Activated gamma-delta T cell treated with Interleukin-2 at 50 U/mL for 16 hours (primary cell): ENCODE measurements around the gene CELF4.
"Not testable (repeated sequence)": the region's sequence is repeated elsewhere in the genome, so short reads cannot be mapped to it uniquely, and the experiment has no call there.

ENCODE experiments used
- DNase-seq: peaks from one replicate; pipeline ENCODE4 v3.0.0-alpha.2; 2020

The CELF4 gene

DNA sequence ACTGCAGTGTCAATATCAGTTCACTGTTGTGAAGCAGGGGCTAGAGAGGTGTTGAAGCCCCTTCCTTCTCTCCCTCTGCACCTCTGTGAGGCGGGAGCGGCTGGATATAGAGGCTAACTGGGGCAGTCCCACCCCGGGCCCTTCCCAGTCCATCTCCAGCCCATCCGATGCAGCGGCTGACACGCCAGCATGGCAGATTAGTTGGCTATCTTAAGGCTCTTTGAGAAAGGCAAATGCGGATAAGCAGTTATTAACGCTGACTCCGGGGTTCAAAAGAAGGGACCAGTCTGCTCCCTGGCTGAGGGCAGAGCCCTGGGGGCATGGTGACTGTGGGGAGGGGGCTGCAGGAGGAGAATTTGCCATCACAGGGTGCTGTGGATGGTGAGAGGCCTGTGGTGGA lies 76.6 kb downstream of the CELF4 start:
- DNase-seq: no peak

DNA sequence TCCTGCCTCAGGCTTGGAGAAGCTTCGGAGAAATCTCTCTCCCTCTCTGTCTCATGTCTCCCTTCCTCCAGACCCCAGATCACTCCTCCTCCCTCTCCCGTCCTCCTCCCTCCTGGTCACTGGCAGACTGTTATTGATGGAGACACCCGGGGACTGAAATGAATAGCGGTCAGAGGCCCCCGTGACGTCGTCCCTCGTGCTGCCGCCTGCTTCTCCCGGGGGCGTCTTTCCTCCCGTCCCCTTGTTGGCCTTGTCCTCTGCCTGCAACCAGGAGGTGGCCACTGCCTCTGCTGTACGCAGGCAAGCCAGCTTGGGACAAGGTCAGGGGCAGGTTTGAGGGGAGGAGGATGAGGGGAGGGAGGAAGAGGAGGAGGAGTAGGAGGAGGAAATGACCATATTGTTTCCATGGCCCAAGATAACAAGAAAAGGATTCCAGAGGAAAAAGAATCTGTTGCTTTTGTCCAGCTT lies 78.2 kb downstream of the CELF4 start:
- no peak for DNase-seq

DNA sequence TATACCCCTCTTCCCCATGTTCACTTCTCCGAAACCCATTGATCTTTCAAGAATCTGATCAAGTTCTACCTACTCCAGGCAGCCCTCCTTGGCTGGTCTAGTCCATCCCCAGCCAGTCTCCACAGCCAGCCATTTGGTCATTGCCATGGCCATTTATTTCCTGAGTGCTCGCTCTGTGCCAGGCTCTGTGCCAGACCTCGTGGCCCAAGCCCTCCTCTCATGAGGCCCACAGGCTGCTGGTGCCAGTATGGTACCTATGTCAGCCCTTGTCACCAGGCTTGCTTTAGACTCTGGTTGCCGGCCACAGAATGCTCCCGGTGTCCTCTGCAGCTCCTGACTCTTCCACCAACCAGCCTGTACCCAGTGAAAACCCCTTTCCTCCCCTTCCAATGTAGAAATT lies 78.8 kb downstream of the CELF4 start:
- no peak for DNase-seq

DNA sequence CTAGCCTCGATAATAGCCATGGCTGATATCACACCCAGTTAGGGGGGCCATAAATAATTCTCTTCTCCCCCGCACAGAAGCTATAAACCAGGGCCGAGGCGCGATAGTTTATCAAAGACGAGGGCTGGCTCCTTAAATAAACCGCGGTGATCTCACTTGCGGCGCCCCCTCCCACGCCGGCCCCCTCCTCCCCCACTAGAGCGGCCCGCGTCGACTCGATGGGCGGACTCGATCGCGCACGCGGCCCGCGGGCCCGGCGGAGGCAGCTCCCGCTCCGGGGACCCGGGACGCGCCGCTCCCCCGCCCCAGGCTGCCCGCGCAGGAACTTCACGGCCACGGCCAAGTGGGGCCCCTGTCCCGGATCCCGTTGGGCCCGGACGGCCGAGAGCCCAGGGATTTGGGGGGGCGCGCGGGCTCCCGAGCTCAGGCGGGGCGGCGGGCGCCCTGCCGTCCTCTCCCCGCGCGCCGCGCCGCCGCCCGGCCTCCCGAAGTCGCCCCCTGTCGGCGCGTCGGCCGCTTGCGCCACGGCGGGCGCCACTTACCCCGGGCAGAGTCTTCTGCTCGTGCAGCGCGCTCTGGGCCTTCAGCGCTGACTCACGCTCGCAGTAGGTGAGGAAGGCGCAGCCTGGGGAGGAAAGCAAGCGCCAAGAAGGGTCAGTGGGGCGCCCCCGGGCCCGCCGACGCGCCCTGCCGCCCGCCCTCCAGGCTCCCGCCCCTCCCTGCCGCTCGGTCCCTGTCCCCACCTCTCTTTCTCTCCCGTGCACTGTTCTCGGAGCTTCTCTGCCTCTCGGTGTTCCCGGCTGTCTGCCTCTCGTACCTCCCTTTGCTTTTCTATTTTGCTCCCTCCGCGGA lies 80.4 kb downstream of the CELF4 start:
- no peak for DNase-seq

DNA sequence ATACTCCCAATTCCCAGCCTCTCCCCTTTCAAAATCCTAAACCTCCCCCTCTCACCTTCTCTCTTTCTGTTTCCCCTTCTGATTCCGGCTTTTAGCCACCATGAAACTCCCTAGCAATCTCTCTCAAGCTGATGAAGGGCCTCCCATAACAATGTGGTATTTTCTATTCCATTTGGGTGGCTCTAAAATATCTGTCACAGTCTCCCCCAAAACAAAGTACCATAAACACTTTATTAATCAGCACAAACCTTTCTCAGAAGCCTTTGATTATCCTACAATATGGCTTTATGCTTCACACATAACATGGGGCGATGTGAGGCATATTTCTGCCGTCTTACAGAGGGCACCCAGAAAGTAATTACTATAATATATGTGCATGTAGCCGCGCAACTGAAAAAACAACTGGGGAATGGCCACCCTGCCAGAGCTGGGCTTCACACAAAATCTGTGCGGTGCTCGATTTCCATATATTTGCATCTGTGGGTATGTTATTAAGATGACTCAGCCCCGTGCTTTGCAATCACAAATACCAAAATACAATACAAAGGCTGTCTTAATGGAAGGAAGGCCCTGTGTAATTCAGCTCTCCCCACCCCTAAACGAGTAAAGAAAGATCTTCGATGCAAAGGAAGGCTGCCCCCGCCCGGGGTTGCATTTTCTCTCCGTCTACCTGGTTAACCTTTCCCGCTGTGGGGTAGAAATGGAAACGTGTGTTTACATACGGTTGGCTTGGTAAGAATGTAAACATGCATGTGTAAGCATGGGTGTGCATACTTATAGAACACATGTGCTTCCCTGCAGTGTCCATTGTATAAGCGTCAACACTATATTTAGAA lies 81.4 kb downstream of the CELF4 start:
- DNase-seq: no peak

DNA sequence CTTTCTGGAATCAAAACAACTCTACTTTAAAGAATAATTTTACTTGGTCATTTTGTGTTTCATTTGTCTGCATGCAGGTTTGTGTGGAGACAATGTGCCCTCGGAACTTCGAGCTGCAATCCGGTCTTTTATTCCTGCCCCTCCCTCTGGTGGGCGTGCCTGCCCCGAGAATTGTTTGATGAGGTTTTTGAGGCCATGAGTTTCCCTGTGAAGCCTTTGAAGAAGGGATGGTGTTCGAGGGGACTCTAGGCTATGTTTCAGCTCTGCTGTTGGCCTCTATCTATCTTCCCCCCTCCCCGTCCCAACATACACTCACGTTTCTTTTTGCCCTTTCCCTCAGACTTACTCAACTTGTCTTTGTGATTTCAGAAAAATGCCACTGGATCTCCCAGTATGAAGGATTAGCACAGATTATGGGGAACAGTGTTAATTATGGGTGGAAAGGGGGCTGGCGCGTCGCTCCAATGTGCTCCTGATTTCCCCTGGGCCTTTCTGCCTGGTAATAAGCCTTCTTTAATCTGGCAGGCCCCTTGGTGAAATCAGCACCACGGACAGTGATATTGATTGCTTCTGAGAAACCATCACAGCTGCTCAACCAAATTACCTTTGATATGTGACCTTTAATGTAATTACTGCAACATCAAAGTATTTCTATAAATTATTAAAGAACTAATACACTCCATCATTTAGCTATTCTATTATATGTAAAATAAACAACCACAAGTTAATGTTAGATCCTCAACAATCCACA lies 82.2 kb downstream of the CELF4 start:
- DNase-seq: no peak

DNA sequence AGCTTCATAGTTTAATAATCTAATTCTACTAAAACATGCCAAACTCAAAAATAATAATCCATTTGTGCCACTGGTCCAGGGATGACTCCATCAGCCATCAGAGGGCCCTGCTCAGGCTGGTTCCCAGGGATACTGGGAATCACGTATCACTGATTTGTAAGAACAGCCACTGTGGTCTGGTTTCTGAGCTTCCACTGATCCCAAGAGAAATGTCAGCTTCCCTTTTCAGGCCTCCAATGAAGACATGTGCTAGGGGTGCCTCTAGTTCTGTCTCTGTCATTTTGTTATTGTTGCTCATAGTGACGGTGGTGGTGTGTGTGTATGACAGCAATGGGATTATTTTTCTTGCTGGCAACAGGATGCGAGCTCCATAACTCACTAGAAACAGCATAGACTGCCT lies 83.2 kb downstream of the CELF4 start:
- DNase-seq: no peak

DNA sequence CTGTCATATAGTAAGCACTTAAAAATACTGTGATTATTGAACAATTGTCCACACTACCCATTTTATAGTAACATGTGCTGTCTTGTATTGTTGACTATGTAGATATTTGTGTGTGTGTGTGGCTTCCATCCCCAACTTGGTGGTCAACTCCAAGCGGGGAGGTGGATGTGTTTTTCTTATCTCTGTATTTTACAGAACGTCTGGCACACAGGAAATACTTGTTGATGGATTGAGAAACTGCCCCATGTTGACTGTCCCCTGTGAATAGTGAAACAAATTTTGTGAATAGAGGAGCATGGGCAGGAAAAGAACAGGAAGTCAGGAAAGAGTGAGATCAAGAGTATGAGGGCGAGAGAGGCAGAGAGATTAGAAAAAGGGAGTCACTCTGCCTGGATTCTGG lies 83.6 kb downstream of the CELF4 start:
- no peak for DNase-seq

DNA sequence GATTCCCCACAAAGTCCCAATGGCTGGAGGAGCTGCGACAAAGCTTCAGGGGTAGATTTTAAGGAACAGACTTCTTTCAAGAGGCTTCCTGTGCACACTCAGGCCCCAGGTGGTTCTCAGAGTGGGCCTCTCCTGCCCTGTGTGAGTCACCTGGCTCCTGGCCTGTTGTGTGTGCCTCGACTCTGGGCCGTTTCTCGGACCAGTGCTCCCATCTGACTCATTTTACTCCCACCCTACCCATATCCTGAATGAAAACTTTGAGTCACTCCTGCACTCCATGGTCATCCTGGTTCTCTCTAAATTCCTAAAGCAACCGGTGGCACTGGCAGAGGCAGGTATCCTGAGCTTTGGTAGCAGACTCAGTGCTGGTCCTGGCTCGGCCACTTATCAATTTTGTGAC lies 84.1 kb downstream of the CELF4 start:
- DNase-seq: no peak

DNA sequence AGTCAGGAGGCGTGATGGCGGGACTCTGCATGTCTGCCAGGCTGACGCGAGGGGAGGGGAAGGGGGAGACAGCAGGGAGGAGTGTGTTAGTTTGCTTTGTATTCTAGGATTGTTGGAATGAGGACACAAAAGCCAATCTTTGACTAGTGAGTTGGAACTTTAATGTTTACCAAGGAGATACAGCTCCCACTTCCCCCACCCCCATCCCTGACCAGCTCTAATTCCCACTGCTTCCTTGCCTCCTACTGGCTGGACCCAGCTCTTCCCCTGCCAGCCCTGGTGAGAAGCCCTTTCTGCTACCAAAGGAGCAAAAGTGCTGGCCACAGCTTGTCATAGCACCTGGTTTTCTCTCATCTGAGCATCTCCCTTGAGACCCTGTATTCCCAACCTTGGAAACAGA lies 84.5 kb downstream of the CELF4 start:
- no peak for DNase-seq

DNA sequence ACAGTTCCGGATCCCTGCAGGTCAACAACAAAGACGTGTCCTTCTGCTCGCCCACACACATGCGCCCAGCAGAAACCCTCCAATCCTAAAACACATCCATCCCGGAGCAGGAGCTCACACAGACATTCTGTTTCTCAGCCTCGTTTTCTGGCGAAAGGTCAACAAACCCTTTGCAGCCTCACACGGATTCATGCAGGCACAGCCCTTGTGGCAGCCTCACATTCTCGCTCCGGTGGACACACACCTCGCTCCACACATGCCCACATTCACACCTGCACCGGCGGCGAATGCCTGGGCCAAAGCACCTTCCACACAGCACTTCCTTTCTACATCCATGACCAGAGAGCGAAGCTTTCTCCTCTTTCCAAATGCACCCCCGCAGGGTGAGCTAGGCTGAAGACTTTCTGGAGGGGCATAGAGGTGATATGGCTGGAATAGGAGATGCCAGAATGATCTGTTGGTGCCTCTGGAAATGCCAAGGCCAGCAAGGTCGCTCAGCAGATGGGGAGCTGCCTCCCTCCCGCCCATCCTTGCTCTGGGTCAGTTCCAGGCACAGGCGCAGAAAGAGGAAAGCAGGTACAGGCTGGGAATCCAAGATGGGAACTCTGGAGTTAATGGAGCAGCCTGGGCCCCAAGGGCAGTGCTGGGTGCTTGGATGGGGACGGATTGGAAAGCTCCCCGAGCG lies 88.8 kb downstream of the CELF4 start:
- no peak for DNase-seq

DNA sequence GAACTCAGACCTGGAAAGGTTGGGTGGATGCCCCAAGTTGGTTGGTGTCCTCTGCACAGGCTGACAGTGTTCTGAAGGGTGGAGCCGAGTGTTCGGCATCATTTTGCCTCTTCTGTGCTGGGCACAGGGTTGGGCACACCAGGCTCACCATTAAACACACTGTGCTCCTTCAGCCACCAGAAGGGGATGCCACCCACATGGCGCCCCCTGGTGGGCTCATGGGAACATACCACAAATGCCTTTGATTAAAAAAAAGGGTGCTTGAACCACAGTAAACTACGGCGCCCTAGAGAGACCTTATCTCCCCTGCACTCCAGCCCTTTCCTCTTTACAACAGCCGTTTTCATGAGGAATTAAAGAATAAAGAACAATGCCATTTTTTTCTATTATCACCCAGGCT lies 89.4 kb downstream of the CELF4 start:
- DNase-seq: no peak

DNA sequence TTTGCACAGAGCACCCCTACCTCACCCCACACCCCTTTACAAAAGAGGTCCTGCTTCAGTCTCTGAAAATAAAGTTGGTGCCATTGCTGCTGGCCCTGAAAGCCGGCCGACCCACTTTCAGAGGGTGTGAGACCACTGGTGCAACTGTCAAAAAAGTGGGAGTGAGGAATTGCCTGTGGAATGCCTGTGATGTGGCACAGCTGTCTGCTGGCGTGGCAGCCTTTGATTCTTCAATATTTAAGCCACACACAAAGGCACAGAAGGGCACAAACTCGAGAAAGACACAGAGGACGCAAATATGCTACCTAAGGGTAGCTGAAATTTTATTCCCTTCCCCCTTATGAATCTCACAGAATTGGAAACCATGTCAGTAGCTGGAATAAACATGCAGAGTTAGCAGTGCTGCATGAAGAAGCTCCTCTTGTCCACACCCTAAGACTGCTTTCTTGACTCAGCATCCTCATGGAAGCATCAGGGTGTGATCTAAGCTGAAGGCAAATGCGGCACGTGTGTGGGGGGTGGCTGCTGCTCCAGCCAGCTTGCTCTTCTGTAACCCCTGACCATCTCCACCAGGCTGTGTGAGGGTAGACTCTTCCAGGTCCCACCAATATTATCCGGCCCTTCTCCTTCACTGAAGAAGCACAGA lies 92.3 kb downstream of the CELF4 start:
- DNase-seq: no peak

DNA sequence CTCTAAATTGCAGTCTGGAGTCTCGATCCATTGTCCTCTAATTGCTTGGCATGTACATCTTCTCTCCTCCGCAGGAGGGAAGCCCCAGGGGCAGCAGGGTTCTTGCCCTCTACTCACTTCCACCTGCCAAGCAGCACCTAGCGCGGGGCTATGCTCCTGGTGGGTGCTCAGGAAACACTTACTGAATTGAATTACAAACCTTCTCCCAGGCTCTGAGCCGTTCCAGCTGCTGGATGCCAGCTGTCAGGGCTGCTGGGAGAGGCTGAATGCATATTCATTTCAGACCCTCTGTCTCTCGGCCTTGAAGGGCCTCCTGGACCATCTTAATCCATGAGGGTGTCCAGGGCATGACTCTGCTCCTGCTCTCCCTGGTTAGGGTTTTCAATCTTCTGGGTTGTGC lies 94.0 kb downstream of the CELF4 start:
- no peak for DNase-seq

DNA sequence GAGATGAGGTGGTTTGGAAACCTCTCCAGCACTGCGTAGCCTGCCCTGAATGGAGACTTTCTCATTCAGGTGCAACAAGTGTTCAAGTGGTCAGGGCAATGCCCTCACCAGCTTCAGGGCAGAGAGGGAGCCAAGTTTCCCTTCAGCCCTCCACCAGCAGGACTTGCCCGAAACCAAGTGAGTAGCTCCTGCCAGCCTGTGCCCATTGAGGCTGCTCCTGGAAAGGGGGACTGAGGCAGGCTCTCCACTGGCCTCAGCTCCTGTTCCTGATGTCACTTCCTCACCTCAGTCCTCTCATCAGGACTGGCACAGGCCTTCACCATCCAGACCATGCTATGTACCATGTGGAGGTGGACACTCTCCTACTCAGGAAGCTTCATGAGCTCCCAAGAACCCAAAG lies 94.6 kb downstream of the CELF4 start:
- DNase-seq: no peak

DNA sequence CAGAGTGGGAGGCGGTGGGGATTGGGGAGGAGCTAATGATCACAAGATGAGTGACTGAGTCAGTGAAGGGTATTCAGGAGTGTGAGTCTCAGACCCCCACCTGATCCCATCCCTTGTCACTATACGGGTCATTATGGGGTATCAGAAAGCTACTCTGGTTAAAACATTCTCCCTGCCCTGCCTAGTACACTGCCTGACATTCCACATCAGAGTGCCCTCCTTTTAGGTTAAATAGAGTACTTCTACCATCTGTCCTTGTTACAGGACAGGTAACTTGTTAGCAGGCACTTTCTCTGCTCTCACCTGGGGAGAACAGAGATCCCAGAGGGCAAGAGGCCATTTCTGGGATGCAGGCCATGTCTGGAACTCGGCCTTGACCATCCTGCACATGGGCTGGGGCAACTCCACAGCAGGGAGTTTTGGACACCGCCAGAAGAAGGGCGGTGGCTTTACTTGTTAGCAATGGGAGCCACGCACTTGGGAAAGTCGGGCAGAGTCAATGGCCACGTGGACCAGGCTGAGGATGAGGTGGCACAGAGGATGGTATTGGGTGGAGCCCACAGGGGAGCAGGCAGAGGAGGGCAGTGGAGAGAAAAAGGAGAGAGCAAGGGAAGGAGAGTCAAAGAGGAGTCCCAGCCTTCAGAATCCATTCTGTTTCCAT lies 98.5 kb downstream of the CELF4 start:
- no peak for DNase-seq

DNA sequence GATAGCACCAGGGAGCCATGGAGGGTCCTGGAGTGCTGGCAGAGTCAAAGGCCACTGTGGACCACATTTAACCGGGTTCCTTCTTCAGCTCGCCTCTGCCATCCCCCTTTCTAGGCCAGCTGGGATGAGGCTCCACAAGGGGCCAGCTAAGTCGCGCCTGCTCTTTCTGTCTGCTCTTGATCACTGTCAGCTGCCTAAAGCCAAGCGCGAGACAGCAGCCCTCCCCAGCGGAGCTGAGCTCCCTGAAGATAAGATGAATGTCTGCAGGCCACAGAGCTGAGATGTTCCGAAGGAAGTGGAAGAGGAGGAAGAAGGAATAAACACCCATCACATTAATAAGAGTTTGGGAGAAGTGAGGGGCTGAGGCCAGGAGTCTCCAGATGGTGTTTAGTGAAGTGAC lies 99.6 kb downstream of the CELF4 start:
- DNase-seq: no peak

DNA sequence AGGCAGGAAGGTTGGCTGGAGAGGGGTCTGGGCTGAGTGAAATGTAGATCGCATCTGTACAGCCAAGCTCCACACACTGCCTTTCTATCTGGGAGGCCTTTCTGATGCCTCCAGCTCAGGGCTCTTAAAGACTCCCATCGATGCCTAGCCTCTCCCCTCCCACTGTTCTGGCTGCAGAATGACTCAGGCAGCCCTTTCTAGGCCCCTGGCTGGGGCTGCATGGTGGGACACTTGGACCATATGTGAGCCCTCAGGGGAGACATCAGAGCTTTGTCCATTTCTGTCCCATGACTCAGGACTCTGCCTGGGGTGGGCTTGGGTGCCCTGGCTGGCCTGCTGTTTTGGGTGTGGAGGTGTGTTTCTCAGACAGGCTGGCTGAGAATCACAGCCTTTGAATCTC lies 101.3 kb downstream of the CELF4 start:
- DNase-seq: no peak

DNA sequence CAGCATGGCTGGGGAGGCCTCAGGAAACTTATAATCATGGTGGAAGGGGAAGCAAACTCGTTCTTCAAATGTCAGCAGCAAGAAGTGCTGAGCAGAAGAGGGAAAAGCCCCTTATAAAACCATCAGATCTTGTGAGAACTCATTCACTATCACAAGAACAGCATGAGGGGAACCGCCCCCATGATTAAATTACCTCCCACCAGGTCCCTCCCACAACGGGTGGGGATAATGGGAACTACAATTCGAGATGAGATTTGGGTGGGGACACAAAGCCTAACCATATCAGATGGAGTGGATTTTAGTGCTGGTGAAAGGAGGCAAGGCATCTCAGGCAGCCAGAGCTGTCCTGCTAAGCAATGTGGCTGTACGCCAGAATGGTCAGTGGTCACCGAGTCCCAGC lies 104.3 kb downstream of the CELF4 start:
- not testable (repeated sequence) for DNase-seq

DNA sequence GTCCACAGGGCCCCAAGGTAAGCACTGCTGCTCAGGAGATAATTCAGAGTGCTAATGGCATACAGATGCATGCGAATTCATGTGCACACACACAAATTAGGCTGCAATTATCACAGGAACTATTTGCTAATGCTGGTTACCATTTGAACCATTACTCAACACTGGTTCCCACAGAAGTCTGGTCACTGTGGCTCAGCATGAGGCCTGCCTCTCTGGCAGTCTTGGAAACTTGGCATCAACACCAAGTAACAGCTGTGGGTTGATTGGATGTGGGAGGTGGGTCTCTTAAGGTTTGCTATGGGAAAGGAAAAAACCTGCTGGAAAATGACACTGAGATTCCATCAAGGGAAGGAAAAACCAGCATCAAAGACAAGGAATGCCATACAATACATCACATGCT lies 105.0 kb downstream of the CELF4 start:
- no peak for DNase-seq

DNA sequence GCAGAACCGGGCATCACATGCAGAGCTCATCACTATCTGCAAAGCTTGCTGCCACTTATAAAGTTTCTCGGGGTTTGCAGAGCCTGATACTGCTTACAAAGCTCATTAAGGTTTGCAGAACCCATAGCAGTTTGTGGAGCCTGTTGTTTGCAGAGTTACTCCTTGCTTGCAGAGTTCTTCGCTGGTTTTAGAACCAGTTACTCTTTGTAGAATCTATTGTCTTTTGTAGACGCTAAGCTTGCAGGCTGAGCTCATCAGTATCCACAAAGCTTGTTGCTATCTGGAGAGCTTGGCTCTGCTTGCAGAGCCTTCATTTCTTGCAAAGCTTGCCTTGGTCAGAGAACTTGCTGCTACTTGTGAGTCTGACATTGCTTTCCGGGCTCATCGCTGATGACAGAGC lies 106.9 kb downstream of the CELF4 start:
- no peak for DNase-seq

DNA sequence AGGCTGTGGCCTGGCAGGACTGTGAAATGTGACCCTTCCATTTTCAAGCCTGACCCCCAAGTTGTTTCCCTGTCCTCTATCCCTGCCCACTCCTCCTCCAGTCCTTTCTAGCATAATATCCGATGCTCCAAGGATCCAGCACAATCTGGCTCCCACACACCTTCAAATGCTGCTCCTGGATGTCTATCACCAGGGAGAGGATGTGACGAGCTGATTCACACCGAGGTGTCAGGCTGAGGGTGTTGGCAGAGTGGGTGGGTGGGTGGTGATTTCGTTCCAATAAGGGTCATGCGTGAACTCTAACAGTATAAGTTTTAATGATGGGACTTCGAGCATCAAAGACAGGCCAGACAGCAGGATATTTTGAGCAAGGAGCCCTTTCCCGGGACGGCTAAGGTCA lies 107.8 kb downstream of the CELF4 start:
- DNase-seq: no peak
